ENCODE data around the gene MEMO1.

DNA sequence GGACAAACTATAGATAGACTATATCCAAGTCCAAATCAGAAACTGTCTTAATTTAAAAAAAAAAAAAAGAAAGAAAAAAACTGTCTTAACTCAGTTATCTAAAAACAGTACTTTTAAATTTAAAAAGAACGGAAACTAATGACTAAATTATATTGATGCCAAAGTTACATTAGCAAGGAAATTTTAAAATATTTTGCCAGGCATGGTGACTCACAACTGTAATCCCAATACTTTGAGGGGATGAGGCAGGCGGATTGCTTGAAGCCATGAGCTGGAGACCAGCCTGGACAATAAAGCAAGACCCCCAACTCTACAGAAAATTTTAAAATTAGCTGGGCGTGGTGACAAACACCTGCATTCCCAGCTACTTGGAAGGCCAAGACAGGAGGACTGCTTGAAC lies 30.9 kb downstream of the MEMO1 start:
- TF ChIP-seq CTCF (conservative IDR thresholded peaks at IDR 0.05; ENCODE audit: low read depth, low read length) (no peak), EZH2phosphoT487 (IDR thresholded peaks at IDR 0.05; ENCODE audit: borderline replicate concordance, low read length) (no peak)

All from PC-3 (cell line).